GM21381 (cell line): ENCODE data around the gene SLC28A1.

Source experiments
- ATAC-seq: cut with Tn5 transposase; IDR thresholded peaks from one replicate; pipeline ENCODE4 v1.9.1; 2021; ENCODE audit warnings: mild to moderate bottlenecking, moderate library complexity; ENCODE audit not compliant: unreplicated experiment

SLC28A1 gene

GRCh38 chr15:84988909-84989644, 104.6 kb downstream of the SLC28A1 start:
- ATAC-seq: no peak

- no peak for ATAC-seq
Observed at GRCh38 chr15:84990507-84990906, 106.0 kb downstream of the SLC28A1 start.

DNA sequence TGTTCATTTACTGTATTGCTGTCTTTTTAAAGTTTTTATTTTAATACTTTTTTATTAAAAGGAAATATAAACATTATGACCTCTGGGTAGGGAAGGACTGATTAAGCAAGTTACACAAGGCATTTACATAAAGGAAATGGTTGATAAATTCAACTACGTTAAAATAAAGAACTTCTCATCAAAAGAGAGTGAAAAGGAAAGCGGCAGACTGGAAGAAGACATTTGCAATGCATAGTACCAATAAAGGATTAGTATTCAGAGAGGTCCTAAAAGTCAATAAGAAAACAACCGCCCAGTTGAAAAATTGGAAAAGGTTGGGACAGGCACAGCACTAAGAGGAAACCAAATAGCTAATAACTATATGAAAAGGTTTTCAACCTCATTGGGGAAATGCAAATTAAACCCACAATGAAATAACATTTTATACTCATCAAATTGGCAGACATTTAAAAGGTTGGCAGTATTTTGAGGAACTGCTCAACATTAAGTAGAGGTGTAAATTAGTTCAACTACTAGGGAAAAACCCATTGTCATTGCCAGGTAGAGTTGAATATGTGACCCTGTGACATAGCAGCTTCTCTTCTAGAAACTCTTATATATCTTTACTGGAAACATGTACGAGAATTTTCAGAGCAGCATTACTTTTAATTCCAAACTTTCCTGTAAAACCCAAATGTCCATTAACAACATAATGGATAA, 106.7 kb downstream of the SLC28A1 start:
- no peak for ATAC-seq

GRCh38 chr15:84992157-84992944, 107.9 kb downstream of the SLC28A1 start:
- ATAC-seq: no peak
